ENCODE data around the gene SLC38A9.

GRCh38 chr5:55702598-55703345 is 9.4 kb downstream of the SLC38A9 start:
- TF ChIP-seq CTCF (IDR thresholded peaks at IDR 0.05 in 8 of 11, conservative IDR thresholded peaks at IDR 0.05 in 3 of 11), result no peak
- TF ChIP-seq POLR2A (IDR thresholded peaks at IDR 0.05), result no peak

Data from spleen (tissue), 7 donors.